SH-SY5Y (cell line): ENCODE results near the gene RPS15.

Source experiments
- GATA2 ChIP-seq: IDR thresholded peaks from 2 replicates; pipeline ENCODE4 v1.6.1; 2011; ENCODE audit warnings: mild to moderate bottlenecking, low read depth, low read length
- GATA3 ChIP-seq: IDR thresholded peaks from 2 replicates; pipeline ENCODE4 v1.6.1; 2011; ENCODE audit warnings: low read depth, mild to moderate bottlenecking, low read length, moderate library complexity

RPS15 gene

GRCh38 chr19:1456121-1456900 is 18.1 kb downstream of the RPS15 start:
- no peak for TF ChIP-seq GATA2
- no peak for TF ChIP-seq GATA3

GRCh38 chr19:1457031-1457739 is 19.0 kb downstream of the RPS15 start:
- TF ChIP-seq GATA3 = no peak
- TF ChIP-seq GATA2 = no peak

GRCh38 chr19:1457892-1458291 is 19.7 kb downstream of the RPS15 start:
- TF ChIP-seq GATA2 (no peak), GATA3 (no peak)

GRCh38 chr19:1459479-1459878 is 21.3 kb downstream of the RPS15 start:
- TF ChIP-seq GATA2 = no peak
- no peak for TF ChIP-seq GATA3

GRCh38 chr19:1460033-1460995 is 22.1 kb downstream of the RPS15 start:
- TF ChIP-seq GATA3 = no peak
- no peak for TF ChIP-seq GATA2

- TF ChIP-seq GATA3 (no peak), GATA2 (no peak)
These were observed 23.7 kb downstream of the RPS15 start for GRCh38 chr19:1461862-1462261.

GRCh38 chr19:1465191-1466016 is 27.2 kb downstream of the RPS15 start:
- TF ChIP-seq GATA3 = no peak
- TF ChIP-seq GATA2 = no peak

GRCh38 chr19:1466018-1466460 is 27.8 kb downstream of the RPS15 start:
- TF ChIP-seq GATA2 (no peak), GATA3 (no peak)

- TF ChIP-seq GATA3 (no peak), GATA2 (no peak)
These were observed 28.4 kb downstream of the RPS15 start for GRCh38 chr19:1466461-1467214.

- no peak for TF ChIP-seq GATA3
- no peak for TF ChIP-seq GATA2
These were observed 29.0 kb downstream of the RPS15 start for GRCh38 chr19:1467215-1467489.

- no peak for TF ChIP-seq GATA2
- TF ChIP-seq GATA3 = no peak
These were observed 29.5 kb downstream of the RPS15 start for GRCh38 chr19:1467490-1468273.

GRCh38 chr19:1468274-1468820 is 30.2 kb downstream of the RPS15 start:
- no peak for TF ChIP-seq GATA3
- no peak for TF ChIP-seq GATA2

- TF ChIP-seq GATA3 (no peak), GATA2 (no peak)
These were observed 30.6 kb downstream of the RPS15 start for GRCh38 chr19:1468821-1469254.
